AG04450 (cell line): ENCODE measurements around the gene DOK5. TPM values are rescaled to one million over a fixed set of nuclear protein-coding genes. Genes with fewer than 3 reads are reported as not detected.

Experiments used
- CTCF ChIA-PET: fragments of 300-600, 350-600 bp; formaldehyde crosslinking; extraction: SDS; loops from one replicate; lab custom pipeline; 2022; ENCODE audit warnings: antibody characterized with exemption, inconsistent platforms; lab: Charles Lee
- POLR2A ChIA-PET: fragments of 350-600 bp; formaldehyde crosslinking; extraction: SDS; loops from one replicate; lab custom pipeline; 2021; ENCODE audit warnings: antibody characterized with exemption, inconsistent platforms; lab: Yijun Ruan, JAX
- DNase-seq: peaks from one replicate; pipeline ENCODE4 v3.0.0-alpha.2; 2011; ENCODE audit warnings: low read depth, low spot score
- H3K27ac ChIP-seq: one replicate; pipeline ENCODE4 v1.5.1; 2012; ENCODE audit warnings: low read depth, low read length, control low read depth
- H3K27me3 ChIP-seq: one replicate; pipeline ENCODE4 v1.6.0; 2012; ENCODE audit warnings: low read length; ENCODE audit not compliant: control insufficient read depth, insufficient read depth
- H3K4me3 ChIP-seq: 2 replicates; pipeline ENCODE4 v1.5.1; 2011; ENCODE audit warnings: mild to moderate bottlenecking, low read depth, low read length, control low read depth
- H3K9me3 ChIP-seq: 2 replicates; pipeline ENCODE4 v1.5.1; 2012; ENCODE audit warnings: low read length; ENCODE audit not compliant: control insufficient read depth, insufficient read depth
- polyA plus RNA-seq: library from polyadenylated mRNA; depleted of rRNA; stranded (reverse); fragments of >200 nt; gene quantifications from 2 replicates; pipeline ENCODE4 v1.2.3, GENCODE V29; 2011
- TF ChIP-seq, protein P1 (sequence below): IDR thresholded peaks from 2 replicates; pipeline ENCODE4 v1.5.1; 2011; ENCODE audit warnings: low read depth, low read length, control low read depth, inconsistent platforms

Gene DOK5
- polyA plus RNA-seq, 1 experiment, result 1.9 TPM

DNA sequence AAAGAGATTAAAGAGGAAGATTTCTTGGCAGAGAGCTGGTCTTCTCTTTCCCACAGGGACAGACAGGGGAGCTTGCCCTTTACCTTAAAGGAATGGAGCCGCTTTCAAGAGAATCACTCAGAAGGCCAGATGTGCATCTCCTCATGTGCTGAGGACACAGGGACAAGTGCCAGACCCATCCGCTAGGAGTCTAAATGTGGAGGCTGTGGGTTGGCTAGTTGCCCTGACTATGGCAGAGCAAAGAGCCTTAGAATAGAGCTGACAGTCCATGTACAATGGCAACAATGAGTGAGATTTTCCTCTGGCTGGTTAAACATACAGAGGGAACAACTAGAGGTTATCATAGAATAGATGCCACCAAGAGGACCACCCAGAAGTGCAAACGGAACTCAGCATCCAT is 7.3 kb upstream of the DOK5 start:
- Histone ChIP-seq H3K4me3 (no peak overlapping the region), H3K9me3 (no peaks in the 10 kb centered on the region), H3K27ac (no peak overlapping the region), H3K27me3 (no peaks in the 10 kb centered on the region)
- ChIA-PET POLR2A (no interaction called here), CTCF (interaction anchor here (0.6 kb wide), 1 partner anchor 372 kb away, joined by 7 read pairs; no protein-coding TSS in a partner anchor)
- TF ChIP-seq, protein P1, sequence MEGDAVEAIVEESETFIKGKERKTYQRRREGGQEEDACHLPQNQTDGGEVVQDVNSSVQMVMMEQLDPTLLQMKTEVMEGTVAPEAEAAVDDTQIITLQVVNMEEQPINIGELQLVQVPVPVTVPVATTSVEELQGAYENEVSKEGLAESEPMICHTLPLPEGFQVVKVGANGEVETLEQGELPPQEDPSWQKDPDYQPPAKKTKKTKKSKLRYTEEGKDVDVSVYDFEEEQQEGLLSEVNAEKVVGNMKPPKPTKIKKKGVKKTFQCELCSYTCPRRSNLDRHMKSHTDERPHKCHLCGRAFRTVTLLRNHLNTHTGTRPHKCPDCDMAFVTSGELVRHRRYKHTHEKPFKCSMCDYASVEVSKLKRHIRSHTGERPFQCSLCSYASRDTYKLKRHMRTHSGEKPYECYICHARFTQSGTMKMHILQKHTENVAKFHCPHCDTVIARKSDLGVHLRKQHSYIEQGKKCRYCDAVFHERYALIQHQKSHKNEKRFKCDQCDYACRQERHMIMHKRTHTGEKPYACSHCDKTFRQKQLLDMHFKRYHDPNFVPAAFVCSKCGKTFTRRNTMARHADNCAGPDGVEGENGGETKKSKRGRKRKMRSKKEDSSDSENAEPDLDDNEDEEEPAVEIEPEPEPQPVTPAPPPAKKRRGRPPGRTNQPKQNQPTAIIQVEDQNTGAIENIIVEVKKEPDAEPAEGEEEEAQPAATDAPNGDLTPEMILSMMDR, result no peak
- DNase-seq, result no peak

DNA sequence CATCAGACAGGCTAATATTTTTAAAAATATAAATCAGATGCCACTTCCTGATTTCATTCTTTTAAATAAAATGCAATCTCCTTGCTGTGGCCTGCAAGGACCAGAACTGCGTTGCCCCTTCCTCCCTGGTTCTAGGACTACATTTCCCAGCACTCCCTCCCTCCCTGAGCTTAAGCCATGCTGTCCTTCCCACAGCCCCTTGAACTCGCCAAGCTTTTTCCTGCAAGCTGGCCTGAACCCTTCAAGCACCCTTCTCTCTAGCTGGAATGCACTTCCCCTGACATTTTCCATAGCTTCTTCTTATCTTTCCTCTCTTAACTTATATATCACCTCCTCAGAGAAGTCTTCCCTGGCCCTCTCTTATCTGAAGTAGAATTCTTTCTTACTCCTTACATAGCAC is 6.1 kb upstream of the DOK5 start:
- CTCF ChIA-PET, result interaction anchor here (0.6 kb wide), 1 partner anchor 12 kb away, joined by 8 read pairs; no protein-coding TSS in a partner anchor
- DNase-seq, result no peak
- POLR2A ChIA-PET, result no interaction called here

DNA sequence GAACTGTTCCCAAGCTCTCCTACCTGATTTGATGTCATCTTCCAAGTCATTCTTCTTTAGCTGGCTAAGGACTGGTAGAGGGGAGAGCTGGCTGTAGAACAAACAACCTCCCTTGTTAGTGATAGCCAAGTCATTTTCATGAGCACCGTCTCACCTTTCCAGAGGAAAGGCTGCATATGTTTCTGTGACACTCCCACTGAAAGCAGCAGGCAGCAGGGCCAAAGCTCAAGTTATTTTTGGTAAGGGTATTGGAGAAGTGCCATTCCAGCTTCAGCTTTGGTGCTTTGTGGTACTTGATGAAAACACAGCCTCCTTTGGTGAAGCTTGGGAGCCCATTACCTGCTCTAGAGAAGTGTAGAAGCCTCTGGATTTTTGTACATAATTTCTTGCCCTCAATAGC is 5.4 kb upstream of the DOK5 start:
- CTCF ChIA-PET, result no interaction called here
- Histone ChIP-seq H3K27ac (no peak overlapping the region), H3K27me3 (peaks cover 5% of the 10 kb centered on the region), H3K9me3 (no peaks in the 10 kb centered on the region), H3K4me3 (no peak overlapping the region)
- TF ChIP-seq, protein P1, result no peak
- no peak for DNase-seq
- POLR2A ChIA-PET, result no interaction called here

More for the DNA sequence above, 6.1 kb upstream of the DOK5 start:
- no peak overlapping the region for H3K4me3 ChIP-seq
- H3K27me3 ChIP-seq, result no peaks in the 10 kb centered on the region
- no peak overlapping the region for H3K27ac ChIP-seq
- TF ChIP-seq, protein P1, result no peak
- H3K9me3 ChIP-seq, result no peaks in the 10 kb centered on the region

DNA sequence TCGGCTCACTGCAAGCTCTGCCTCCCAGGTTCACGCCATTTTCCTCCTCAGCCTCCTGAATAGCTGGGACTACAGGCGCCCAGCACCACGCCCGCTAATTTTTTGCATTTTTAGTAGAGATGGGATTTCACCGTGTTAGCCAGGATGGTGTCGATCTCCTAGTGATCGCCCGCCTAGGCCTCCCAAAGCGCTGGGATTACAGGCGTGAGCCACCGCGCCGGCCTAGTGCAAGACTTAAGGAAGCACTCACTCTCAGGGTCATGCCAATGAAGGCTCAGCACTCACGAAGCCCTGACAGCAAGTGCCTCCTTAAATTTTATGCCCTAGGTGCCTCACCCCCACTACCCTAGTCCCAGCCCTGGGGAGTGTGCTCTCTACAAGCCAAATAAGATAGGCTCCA is 4.7 kb upstream of the DOK5 start:
- no peak overlapping the region for H3K27ac ChIP-seq
- TF ChIP-seq, protein P1, result no peak
- H3K9me3 ChIP-seq, result no peaks in the 10 kb centered on the region; the same call in 1 of the 2 replicates
- POLR2A ChIA-PET, result no interaction called here
- H3K4me3 ChIP-seq, result no peak overlapping the region
- CTCF ChIA-PET, result no interaction called here
- no peak for DNase-seq
- H3K27me3 ChIP-seq, result peaks cover 7% of the 10 kb centered on the region

DNA sequence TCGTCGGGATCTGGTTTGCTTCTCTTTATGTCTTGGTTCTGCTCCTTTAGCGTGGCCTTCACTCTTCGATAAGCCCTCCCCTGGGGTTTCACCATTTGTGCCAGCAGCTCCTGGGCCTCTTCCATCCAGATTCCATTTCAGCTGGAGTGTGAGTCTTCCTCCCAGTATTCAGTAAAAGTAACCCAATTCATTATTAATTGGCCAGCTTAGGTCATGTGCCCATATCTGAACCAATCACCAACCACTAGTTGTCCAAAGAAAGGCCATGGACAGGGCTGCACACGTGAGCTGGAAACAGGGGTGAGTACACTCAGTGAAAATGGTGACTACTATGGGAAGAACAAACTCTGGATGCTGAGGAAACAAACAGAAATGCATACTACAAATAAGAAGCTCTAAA is 2.8 kb upstream of the DOK5 start:
- ChIA-PET CTCF (interaction anchor here (1.0 kb wide), 1 partner anchor 176 kb away, joined by 3 read pairs; no protein-coding TSS in a partner anchor), POLR2A (no interaction called here)
- DNase-seq, result no peak
- Histone ChIP-seq H3K27ac (no peak overlapping the region), H3K9me3 (no peaks in the 10 kb centered on the region; the same call in 1 of the 2 replicates), H3K27me3 (peaks cover 23% of the 10 kb centered on the region), H3K4me3 (no peak overlapping the region)
- TF ChIP-seq, protein P1, result no peak
